Measurements from ENCODE around the gene CLEC17A.

GRCh38 chr19:14639536-14640277 is 56.8 kb downstream of the CLEC17A start:
- TF ChIP-seq CTCF (IDR thresholded peaks at IDR 0.05) (no peak), POLR2A (IDR thresholded peaks at IDR 0.05) (no peak)
